ENCODE data around the gene ZNF317. TPM values are rescaled to one million over a fixed set of nuclear protein-coding genes. Genes with fewer than 3 reads are reported as not detected.

ZNF317 gene
- total RNA-seq, 5 donors from 2014 or later (not counting 1 experiment from before 2014, with no cell fraction given), result 46.8 to 77.9 (median 51.2) TPM

Other genes with a start within 250 kb of the ZNF317 start
- gene MUC16, start 130.0 kb upstream of the ZNF317 start, total RNA-seq, result under 1 TPM in 4 of 5 donors, not detected in 1; 0.03 to 0.16 (median 0.05) TPM
- gene OR1M1, start 53.3 kb upstream of the ZNF317 start, total RNA-seq, result not detected
- gene OR7G2, start 32.9 kb upstream of the ZNF317 start, total RNA-seq, result not detected
- not detected for gene OR7G1, start 24.6 kb upstream of the ZNF317 start, total RNA-seq
- gene OR7G3, start 13.4 kb upstream of the ZNF317 start, total RNA-seq, result not detected
- gene OR7D2, start 38.6 kb downstream of the ZNF317 start, total RNA-seq, result 1 to 10 TPM in 2 of 5 donors, not detected in 3; 1.4 to 1.6 TPM
- not detected for gene OR7D4, start 79.2 kb downstream of the ZNF317 start, total RNA-seq
- not detected for gene OR7E24, start 110.5 kb downstream of the ZNF317 start, total RNA-seq
- gene ZNF699, start 169.4 kb downstream of the ZNF317 start, total RNA-seq, result 10 to 100 TPM; 11.3 to 23.0 (median 17.9) TPM
- gene ZNF559, start 183.8 kb downstream of the ZNF317 start, total RNA-seq, result 10 to 100 TPM; 14.5 to 41.1 (median 34.7) TPM
- gene ZNF177, start 222.6 kb downstream of the ZNF317 start, total RNA-seq, result 1 to 10 TPM in 4 of 5 donors, under 1 TPM in 1; 0.89 to 2.1 (median 1.0) TPM

Data from T-cell (primary cell).